HEK293 (cell line): ENCODE measurements around the gene HEATR5A.

Experiments used
- CTCF ChIA-PET: fragments of 350-600 bp; formaldehyde crosslinking; extraction: SDS; loops from one replicate; lab custom pipeline; 2021; ENCODE audit warnings: antibody characterized with exemption; lab: Yijun Ruan, JAX
- POLR2A ChIA-PET: fragments of 300-600 bp; formaldehyde crosslinking; extraction: SDS; loops from one replicate; lab custom pipeline; 2020; ENCODE audit warnings: antibody characterized with exemption, inconsistent platforms; lab: Yijun Ruan, JAX
- H3K27ac ChIP-seq: fragments of 200-500 bp; sonication (Bioruptor generic); 2 replicates; pipeline ENCODE4 v1.5.1; 2014; ENCODE audit warnings: low read depth, low read length, control low read depth, inconsistent platforms; ENCODE audit errors: extremely low read depth
- H3K36me3 ChIP-seq, 2 experiments: fragments of 200-500 bp in 1 of 2; sonication (Bioruptor generic) in 1 of 2; 1 replicate in 1 of 2; 2 replicates in 1 of 2; pipeline ENCODE4 v1.5.1; 2014 to 2017; ENCODE audit warnings: inconsistent platforms in 2 of 2, low read length in 2 of 2; ENCODE audit not compliant: control insufficient read depth in 2 of 2, insufficient read depth in 1 of 2
- H3K4me1 ChIP-seq: fragments of 200-500 bp; sonication (Bioruptor generic); 2 replicates; pipeline ENCODE4 v1.5.1; 2014; ENCODE audit warnings: mild to moderate bottlenecking, low read length, inconsistent platforms; ENCODE audit not compliant: control insufficient read depth, insufficient read depth
- H3K4me3 ChIP-seq: 2 replicates; pipeline ENCODE4 v1.5.1; 2011; ENCODE audit warnings: low read depth, mild to moderate bottlenecking, control low read depth, low read length, moderate library complexity
- H3K9me3 ChIP-seq: fragments of 200-500 bp; sonication (Bioruptor generic); 2 replicates; pipeline ENCODE4 v1.5.1; 2014; ENCODE audit warnings: low read depth, low read length, inconsistent platforms; ENCODE audit not compliant: control insufficient read depth, insufficient read depth
- EGR2 ChIP-seq: fragments of 450-650 bp; formaldehyde crosslinking; IDR thresholded peaks from 2 replicates; pipeline ENCODE4 v1.5.1; 2016; ENCODE audit warnings: low read depth, missing biosample characterization, missing genetic modification characterization
- FEZF1 ChIP-seq: fragments of 450-650 bp; formaldehyde crosslinking; IDR thresholded peaks from 2 replicates; pipeline ENCODE4 v1.5.1; 2016; ENCODE audit warnings: missing biosample characterization, missing genetic modification characterization
- GLIS1 ChIP-seq: fragments of 450-650 bp; formaldehyde crosslinking; IDR thresholded peaks from 2 replicates; pipeline ENCODE4 v1.5.1; 2016; ENCODE audit warnings: missing biosample characterization, missing genetic modification characterization
- IKZF3 ChIP-seq: fragments of 450-650 bp; IDR thresholded peaks from 2 replicates; pipeline ENCODE4 v1.5.0; 2018; ENCODE audit warnings: missing biosample characterization, mild to moderate bottlenecking, missing genetic modification characterization, moderate library complexity
- MEIS1 ChIP-seq: sonication (generic); formaldehyde crosslinking; IDR thresholded peaks from 2 replicates; pipeline ENCODE4 v1.8.1; 2022; ENCODE audit warnings: missing genetic modification reagents, mild to moderate bottlenecking, borderline replicate concordance
- OVOL3 ChIP-seq: fragments of 450-650 bp; formaldehyde crosslinking; IDR thresholded peaks from 2 replicates; pipeline ENCODE4 v1.5.1; 2016; ENCODE audit warnings: missing biosample characterization, missing genetic modification characterization
- SP3 ChIP-seq: fragments of 450-650 bp; formaldehyde crosslinking; IDR thresholded peaks from 2 replicates; pipeline ENCODE4 v1.5.1; 2016; ENCODE audit warnings: missing biosample characterization, missing genetic modification characterization
- ZBTB21 ChIP-seq: fragments of 450-650 bp; formaldehyde crosslinking; IDR thresholded peaks from 2 replicates; pipeline ENCODE4 v1.5.1; 2017; ENCODE audit warnings: missing biosample characterization, missing genetic modification characterization
- ZBTB48 ChIP-seq: fragments of 450-650 bp; formaldehyde crosslinking; IDR thresholded peaks from 2 replicates; pipeline ENCODE4 v1.5.1; 2016; ENCODE audit warnings: missing biosample characterization, missing genetic modification characterization
- ZFP41 ChIP-seq: fragments of 450-650 bp; formaldehyde crosslinking; IDR thresholded peaks from 2 replicates; pipeline ENCODE4 v1.5.1; 2016; ENCODE audit warnings: missing biosample characterization, missing genetic modification characterization, borderline replicate concordance
- ZIC2 ChIP-seq: fragments of 450-650 bp; formaldehyde crosslinking; IDR thresholded peaks from 2 replicates; pipeline ENCODE4 v1.5.1; 2016; ENCODE audit warnings: missing biosample characterization, missing genetic modification characterization
- ZNF112 ChIP-seq: fragments of 450-650 bp; formaldehyde crosslinking; IDR thresholded peaks from 2 replicates; pipeline ENCODE4 v1.5.0; 2017; ENCODE audit warnings: missing biosample characterization, missing genetic modification characterization
- ZNF114 ChIP-seq: fragments of 450-650 bp; formaldehyde crosslinking; IDR thresholded peaks from 2 replicates; pipeline ENCODE4 v1.5.0; 2017; ENCODE audit warnings: missing biosample characterization, missing genetic modification characterization
- ZNF121 ChIP-seq: fragments of 450-650 bp; formaldehyde crosslinking; IDR thresholded peaks from 2 replicates; pipeline ENCODE4 v1.5.1; 2016; ENCODE audit warnings: missing biosample characterization, missing genetic modification characterization
- ZNF175 ChIP-seq: fragments of 450-650 bp; formaldehyde crosslinking; IDR thresholded peaks from 2 replicates; pipeline ENCODE4 v1.5.1; 2016; ENCODE audit warnings: missing biosample characterization, missing genetic modification characterization
- ZNF2 ChIP-seq: fragments of 450-650 bp; formaldehyde crosslinking; IDR thresholded peaks from 2 replicates; pipeline ENCODE4 v1.5.1; 2016; ENCODE audit warnings: missing biosample characterization, missing genetic modification characterization
- ZNF202 ChIP-seq: fragments of 450-650 bp; formaldehyde crosslinking; IDR thresholded peaks from 2 replicates; pipeline ENCODE4 v1.5.1; 2016; ENCODE audit warnings: missing biosample characterization, missing genetic modification characterization, borderline replicate concordance
- ZNF214 ChIP-seq: fragments of 450-650 bp; formaldehyde crosslinking; IDR thresholded peaks from 2 replicates; pipeline ENCODE4 v1.5.1; 2017; ENCODE audit warnings: missing biosample characterization, mild to moderate bottlenecking, missing genetic modification characterization, borderline replicate concordance
- ZNF354C ChIP-seq: fragments of 450-650 bp; formaldehyde crosslinking; IDR thresholded peaks from 2 replicates; pipeline ENCODE4 v1.5.1; 2016; ENCODE audit warnings: missing biosample characterization, missing genetic modification characterization, low read depth, borderline replicate concordance
- ZNF394 ChIP-seq: fragments of 450-650 bp; formaldehyde crosslinking; IDR thresholded peaks from 2 replicates; pipeline ENCODE4 v1.5.1; 2016; ENCODE audit warnings: missing biosample characterization, missing genetic modification characterization, mild to moderate bottlenecking, moderate library complexity, borderline replicate concordance
- ZNF426 ChIP-seq: fragments of 450-650 bp; formaldehyde crosslinking; IDR thresholded peaks from 2 replicates; pipeline ENCODE4 v1.5.1; 2017; ENCODE audit warnings: missing biosample characterization, missing genetic modification characterization, mild to moderate bottlenecking, inconsistent platforms, moderate library complexity
- ZNF501 ChIP-seq: fragments of 450-650 bp; formaldehyde crosslinking; IDR thresholded peaks from 2 replicates; pipeline ENCODE4 v1.5.1; 2016; ENCODE audit warnings: missing biosample characterization, missing genetic modification characterization
- ZNF530 ChIP-seq: fragments of 450-650 bp; formaldehyde crosslinking; IDR thresholded peaks from 2 replicates; pipeline ENCODE4 v1.5.1; 2016; ENCODE audit warnings: low read depth, missing biosample characterization, missing genetic modification characterization
- ZNF623 ChIP-seq: fragments of 450-650 bp; formaldehyde crosslinking; IDR thresholded peaks from 2 replicates; pipeline ENCODE4 v1.5.1; 2016; ENCODE audit warnings: missing biosample characterization, missing genetic modification characterization
- ZNF624 ChIP-seq: fragments of 450-650 bp; formaldehyde crosslinking; IDR thresholded peaks from 2 replicates; pipeline ENCODE4 v1.5.1; 2017; ENCODE audit warnings: missing biosample characterization, missing genetic modification characterization
- ZNF626 ChIP-seq: fragments of 450-650 bp; sonication (Bioruptor Pico); formaldehyde crosslinking; IDR thresholded peaks from 2 replicates; pipeline ENCODE4 v1.5.1; 2018; ENCODE audit warnings: missing biosample characterization, missing genetic modification characterization, inconsistent platforms
- ZNF791 ChIP-seq: fragments of 450-650 bp; formaldehyde crosslinking; IDR thresholded peaks from 2 replicates; pipeline ENCODE4 v1.5.1; 2016; ENCODE audit warnings: missing biosample characterization, missing genetic modification characterization
- TF ChIP-seq, protein P1 (sequence below): fragments of 450-650 bp; formaldehyde crosslinking; IDR thresholded peaks from 2 replicates; pipeline ENCODE4 v1.5.1; 2016; ENCODE audit warnings: missing biosample characterization, missing genetic modification characterization
- TF ChIP-seq, protein P2 (sequence below): fragments of 450-650 bp; formaldehyde crosslinking; IDR thresholded peaks from 2 replicates; pipeline ENCODE4 v1.5.1; 2016; ENCODE audit warnings: missing biosample characterization, missing genetic modification characterization
- TF ChIP-seq, protein P3 (sequence below): fragments of 450-650 bp; formaldehyde crosslinking; optimal IDR thresholded peaks from 2 replicates; pipeline ENCODE3; 2016; ENCODE audit warnings: missing biosample characterization, mild to moderate bottlenecking, missing genetic modification characterization

Gene HEATR5A

DNA sequence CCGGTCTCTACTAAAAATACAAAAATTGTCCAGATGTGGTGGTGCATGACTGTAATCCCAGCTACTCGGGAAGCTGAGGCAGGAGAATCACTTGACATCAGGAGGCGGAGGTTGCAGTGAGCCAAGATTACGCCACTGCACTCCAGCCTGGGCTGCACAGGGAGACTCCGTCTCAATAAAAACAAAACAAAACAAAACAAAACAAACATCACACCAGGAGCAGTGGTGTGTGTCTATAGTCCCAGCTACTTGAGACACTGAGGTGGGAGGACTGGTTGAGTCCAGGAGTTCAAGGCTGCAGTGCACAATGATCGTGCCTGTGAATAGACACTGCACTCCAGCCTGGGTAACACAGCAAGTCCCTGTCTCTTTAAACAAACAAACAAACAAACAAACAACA is 123.2 kb downstream of the HEATR5A start (continued):
- no peak for TF ChIP-seq ZNF530 (tag by site-specific recombination)
- no peak for TF ChIP-seq OVOL3 (tag by site-specific recombination)
- TF ChIP-seq ZNF175, result no peak
- TF ChIP-seq ZBTB48 (tag by site-specific recombination), result no peak
- peak; percentile 97 for TF ChIP-seq ZIC2 (tag by site-specific recombination)
- TF ChIP-seq, protein P1, sequence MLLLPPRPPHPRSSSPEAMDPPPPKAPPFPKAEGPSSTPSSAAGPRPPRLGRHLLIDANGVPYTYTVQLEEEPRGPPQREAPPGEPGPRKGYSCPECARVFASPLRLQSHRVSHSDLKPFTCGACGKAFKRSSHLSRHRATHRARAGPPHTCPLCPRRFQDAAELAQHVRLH (tag by site-specific recombination), result no peak
- TF ChIP-seq ZNF394 (tag by site-specific recombination), result no peak
- TF ChIP-seq, protein P2, sequence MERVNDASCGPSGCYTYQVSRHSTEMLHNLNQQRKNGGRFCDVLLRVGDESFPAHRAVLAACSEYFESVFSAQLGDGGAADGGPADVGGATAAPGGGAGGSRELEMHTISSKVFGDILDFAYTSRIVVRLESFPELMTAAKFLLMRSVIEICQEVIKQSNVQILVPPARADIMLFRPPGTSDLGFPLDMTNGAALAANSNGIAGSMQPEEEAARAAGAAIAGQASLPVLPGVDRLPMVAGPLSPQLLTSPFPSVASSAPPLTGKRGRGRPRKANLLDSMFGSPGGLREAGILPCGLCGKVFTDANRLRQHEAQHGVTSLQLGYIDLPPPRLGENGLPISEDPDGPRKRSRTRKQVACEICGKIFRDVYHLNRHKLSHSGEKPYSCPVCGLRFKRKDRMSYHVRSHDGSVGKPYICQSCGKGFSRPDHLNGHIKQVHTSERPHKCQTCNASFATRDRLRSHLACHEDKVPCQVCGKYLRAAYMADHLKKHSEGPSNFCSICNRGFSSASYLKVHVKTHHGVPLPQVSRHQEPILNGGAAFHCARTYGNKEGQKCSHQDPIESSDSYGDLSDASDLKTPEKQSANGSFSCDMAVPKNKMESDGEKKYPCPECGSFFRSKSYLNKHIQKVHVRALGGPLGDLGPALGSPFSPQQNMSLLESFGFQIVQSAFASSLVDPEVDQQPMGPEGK (tag by site-specific recombination), result 0 out of 2 replicates have a peak, but pooled peaks have one; percentile 26
- TF ChIP-seq, all 188 proteins: peak for 5

DNA sequence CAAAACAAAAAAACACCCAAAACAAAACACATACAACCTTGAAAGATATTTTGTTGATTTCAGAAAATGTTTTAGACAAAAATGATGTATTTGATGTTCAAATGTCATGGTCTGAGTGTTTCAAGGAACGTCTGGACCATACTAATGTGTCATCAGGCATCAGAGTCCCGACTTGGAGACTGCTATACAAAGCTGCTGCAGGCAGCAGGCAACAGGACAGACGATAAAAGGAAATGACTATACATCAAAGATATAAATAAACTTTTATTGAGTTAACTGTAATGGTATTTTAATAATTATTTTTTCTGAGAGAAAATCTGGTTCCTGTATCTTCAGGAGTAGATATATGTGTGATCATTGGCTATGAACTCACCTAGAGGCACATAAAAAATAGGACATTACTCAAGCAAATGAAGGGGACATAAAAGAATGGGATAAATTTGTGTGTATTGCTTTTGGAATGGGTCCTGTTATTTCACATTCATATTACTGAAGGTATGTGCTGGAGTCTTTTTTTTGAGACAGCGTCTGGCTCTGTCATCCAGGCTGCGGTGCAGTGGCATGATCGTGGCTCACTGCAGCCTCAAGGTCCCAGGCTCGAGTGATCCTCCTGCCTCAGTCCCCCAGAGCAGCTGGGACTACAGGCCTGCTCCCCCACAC is 125.5 kb downstream of the HEATR5A start:
- peaks cover 10% of the 10 kb centered on the region for H3K4me1 ChIP-seq
- H3K4me3 ChIP-seq, result no peak overlapping the region
- ChIA-PET POLR2A (no interaction called here), CTCF (no interaction called here)
- TF ChIP-seq ZNF501 (no peak), ZFP41 (tag by site-specific recombination) (no peak), EGR2 (tag by site-specific recombination) (no peak), ZNF202 (tag by site-specific recombination) (no peak), ZNF623 (tag by site-specific recombination) (no peak), IKZF3 (tag by site-specific recombination) (no peak), ZNF112 (tag by site-specific recombination) (no peak), ZNF626 (tag by site-specific recombination) (no peak), ZBTB21 (no peak)
- TF ChIP-seq, protein P3, sequence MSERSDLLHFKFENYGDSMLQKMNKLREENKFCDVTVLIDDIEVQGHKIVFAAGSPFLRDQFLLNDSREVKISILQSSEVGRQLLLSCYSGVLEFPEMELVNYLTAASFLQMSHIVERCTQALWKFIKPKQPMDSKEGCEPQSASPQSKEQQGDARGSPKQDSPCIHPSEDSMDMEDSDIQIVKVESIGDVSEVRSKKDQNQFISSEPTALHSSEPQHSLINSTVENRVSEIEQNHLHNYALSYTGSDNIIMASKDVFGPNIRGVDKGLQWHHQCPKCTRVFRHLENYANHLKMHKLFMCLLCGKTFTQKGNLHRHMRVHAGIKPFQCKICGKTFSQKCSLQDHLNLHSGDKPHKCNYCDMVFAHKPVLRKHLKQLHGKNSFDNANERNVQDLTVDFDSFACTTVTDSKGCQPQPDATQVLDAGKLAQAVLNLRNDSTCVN, result no peak
- peaks cover under 1 to 3% of the 10 kb centered on the region in 2 experiments for H3K36me3 ChIP-seq
- H3K27ac ChIP-seq, result no peak overlapping the region
- no peaks in the 10 kb centered on the region for H3K9me3 ChIP-seq

DNA sequence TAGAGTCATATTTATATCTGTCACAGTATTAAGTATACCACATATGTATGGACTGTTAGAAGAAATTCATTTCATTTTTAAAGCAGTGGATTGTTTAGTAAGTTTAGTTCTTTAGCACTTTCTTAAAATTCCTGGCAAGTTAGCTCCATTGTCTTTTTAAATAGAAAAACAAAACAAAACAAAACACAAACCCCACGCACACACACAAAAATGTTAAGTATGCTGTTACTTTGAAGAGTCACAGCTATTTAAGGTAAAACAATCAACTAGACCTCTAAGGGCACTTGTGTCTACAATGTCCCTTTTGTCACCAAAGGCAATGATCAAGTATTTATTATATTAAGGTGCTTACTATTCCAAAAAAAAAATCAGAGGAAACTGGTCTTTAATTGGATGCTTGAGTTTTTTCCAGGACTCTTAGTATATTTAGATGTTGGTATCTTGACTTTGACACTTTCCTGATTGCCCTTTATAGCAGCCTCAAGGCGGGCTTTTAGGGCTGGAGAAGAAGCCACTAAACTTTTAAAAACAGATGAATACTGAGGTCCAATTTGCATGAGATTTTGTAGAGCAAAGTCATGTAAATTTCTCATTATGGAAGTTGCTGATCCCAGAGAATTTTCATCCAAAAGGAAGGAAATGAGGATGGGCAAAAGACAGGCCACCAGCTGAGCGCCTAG is 127.3 kb downstream of the HEATR5A start:
- H3K4me1 ChIP-seq, result peaks cover 9% of the 10 kb centered on the region
- no peak overlapping the region for H3K4me3 ChIP-seq
- H3K27ac ChIP-seq, result no peak overlapping the region
- TF ChIP-seq ZNF114 (no peak), SP3 (tag by site-specific recombination) (no peak), ZNF2 (tag by site-specific recombination) (no peak), MEIS1 (CRISPR knock-in tag) (no peak), ZNF214 (tag by site-specific recombination) (no peak), ZNF624 (tag by site-specific recombination) (no peak), GLIS1 (tag by site-specific recombination) (no peak), ZNF791 (tag by site-specific recombination) (no peak), ZNF426 (no peak), FEZF1 (tag by site-specific recombination) (no peak), ZNF121 (tag by site-specific recombination) (no peak), ZNF354C (no peak)
- CTCF ChIA-PET, result no interaction called here
- H3K9me3 ChIP-seq, result no peaks in the 10 kb centered on the region
- H3K36me3 ChIP-seq, result peaks cover 0 to 3% of the 10 kb centered on the region in 2 experiments
- POLR2A ChIA-PET, result no interaction called here
